D721Med (cell line): ENCODE measurements around the gene RAB40A.

Experiments used
- DNase-seq: peaks from one replicate; pipeline ENCODE4 v3.0.0; 2011; ENCODE audit warnings: low spot score; ENCODE audit not compliant: insufficient read length
- FAIRE-seq: peaks from 2 replicates; lab custom pipeline; 2011; peaks lifted over from hg19 to GRCh38; lab: Jason Lieb, UNC
- TF ChIP-seq, protein P1 (sequence below): IDR thresholded peaks from 2 replicates; pipeline ENCODE4 v1.5.1; 2012; ENCODE audit warnings: mild to moderate bottlenecking, control low read depth; ENCODE audit not compliant: insufficient read depth; ENCODE audit errors: missing control alignments

RAB40A gene

DNA sequence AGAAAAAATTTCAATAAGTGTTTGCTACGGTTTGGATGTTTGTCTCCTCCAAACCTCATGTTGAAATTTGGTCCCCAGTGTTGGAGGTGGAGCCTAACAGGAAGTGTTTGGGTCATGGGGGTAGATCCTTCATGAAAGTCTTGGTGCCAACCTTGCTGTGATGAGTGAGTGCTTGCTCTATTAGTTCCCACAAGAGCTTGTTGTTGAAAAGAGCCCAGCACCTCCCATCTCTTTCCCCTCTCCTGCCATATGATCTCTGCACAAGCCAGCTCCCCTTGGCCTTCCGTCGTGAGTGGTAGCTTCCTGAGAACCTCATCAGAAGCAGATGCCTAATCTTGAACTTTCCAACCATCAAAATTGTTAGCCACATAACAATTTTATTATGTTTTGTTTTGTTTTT, 10.3 kb upstream of the RAB40A start:
- DNase-seq = no peak
- FAIRE-seq = no peak
- TF ChIP-seq, protein P1, sequence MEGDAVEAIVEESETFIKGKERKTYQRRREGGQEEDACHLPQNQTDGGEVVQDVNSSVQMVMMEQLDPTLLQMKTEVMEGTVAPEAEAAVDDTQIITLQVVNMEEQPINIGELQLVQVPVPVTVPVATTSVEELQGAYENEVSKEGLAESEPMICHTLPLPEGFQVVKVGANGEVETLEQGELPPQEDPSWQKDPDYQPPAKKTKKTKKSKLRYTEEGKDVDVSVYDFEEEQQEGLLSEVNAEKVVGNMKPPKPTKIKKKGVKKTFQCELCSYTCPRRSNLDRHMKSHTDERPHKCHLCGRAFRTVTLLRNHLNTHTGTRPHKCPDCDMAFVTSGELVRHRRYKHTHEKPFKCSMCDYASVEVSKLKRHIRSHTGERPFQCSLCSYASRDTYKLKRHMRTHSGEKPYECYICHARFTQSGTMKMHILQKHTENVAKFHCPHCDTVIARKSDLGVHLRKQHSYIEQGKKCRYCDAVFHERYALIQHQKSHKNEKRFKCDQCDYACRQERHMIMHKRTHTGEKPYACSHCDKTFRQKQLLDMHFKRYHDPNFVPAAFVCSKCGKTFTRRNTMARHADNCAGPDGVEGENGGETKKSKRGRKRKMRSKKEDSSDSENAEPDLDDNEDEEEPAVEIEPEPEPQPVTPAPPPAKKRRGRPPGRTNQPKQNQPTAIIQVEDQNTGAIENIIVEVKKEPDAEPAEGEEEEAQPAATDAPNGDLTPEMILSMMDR = no peak

DNA sequence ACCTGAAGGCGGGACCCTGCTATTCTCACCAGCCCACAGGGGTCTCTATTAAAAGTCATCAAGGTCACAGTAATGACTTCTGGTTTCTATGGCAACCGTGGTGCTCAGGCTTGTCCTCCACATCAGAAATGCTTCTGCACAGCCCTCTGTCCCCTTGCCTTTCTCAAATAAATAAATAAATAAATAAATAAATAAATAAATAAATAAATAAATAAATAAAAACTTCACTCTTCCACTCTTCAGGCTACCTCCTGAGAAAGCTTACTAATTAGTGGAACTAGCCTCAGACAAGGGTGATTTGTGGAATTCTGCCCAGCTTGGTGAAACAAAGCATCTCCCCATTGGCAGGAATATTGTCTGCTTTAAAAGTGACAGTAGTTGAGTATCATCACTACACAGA, 5.5 kb upstream of the RAB40A start:
- TF ChIP-seq, protein P1 = no peak
- FAIRE-seq (no peak), DNase-seq (no peak)

DNA sequence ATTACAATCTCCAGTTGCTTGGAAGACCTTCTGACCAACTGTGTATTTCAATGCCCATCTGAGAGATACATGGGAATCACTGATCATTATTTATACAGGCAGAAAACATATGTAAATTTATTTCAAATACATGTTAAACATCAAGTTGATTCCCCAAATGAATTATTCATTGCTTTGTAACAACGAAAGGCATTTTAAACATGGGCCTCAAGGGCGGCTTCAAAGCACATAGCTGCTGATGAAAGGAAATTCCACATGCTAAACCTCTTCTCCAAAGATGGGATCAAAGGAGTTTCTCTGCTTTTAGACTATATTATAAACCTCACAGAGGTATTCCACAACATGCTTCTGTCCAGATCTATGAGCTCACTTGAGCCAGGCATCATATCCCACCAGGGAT, 4.3 kb upstream of the RAB40A start:
- FAIRE-seq (no peak), DNase-seq (no peak)
- TF ChIP-seq, protein P1 = no peak

DNA sequence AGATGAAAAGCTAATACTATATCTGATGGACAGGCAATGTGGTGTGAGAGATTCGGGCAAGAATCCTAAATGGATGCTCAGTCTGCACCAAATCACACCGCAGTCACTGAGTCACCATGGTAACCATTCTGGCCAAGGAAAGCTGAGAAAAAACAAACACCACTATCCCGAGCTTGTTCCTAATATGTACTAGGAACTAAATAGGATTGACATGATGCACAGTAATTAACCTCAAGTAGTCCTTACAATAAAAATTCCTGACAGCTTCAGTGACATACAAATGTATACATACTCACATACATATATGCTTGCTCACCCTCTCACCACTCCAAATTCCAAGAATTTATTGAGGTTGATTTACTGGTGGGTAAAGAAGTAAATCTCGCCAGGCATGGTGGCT, 1.1 kb upstream of the RAB40A start:
- DNase-seq = no peak

DNA sequence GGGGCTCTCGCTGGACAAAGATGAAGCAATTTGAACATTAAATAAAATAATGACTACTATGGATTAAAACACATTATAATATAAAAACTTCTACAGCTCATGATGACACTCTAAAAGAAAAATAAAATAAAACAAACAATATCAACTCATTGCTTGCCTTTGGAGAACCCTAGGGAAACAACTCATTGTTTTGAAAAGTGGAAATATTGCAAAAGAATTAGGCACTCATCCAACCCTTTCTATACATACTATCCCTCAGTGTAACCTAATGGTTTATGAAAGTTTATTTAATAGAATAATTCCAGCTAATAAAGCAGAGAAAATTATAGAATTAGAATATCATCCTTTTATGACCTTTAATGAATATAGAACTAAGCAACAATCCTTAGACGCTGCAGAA, 718 bp downstream of the RAB40A start:
- FAIRE-seq = no peak
- no peak for DNase-seq
- TF ChIP-seq, protein P1 = no peak

More for the DNA sequence above, 1.1 kb upstream of the RAB40A start:
- no peak for FAIRE-seq
- TF ChIP-seq, protein P1 = no peak

DNA sequence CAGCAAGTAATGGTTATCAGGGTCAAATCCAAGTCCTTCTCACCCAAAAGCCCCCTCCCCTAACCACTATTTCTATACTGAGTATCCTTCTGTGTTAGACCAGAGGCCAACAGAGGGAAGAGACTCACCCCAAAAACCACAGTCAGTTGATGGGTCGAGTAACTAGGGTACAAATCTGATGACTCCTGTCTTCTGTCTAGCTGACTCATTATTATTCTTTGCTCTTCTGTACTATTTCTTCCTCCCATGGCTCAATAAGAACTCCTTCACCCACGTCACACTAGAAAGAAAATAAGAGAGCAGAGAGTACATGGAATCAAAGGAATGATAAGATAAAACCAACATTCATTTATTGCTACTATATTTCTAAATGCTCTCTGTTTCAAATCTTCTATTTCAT, 2.0 kb downstream of the RAB40A start:
- FAIRE-seq = no peak

DNA sequence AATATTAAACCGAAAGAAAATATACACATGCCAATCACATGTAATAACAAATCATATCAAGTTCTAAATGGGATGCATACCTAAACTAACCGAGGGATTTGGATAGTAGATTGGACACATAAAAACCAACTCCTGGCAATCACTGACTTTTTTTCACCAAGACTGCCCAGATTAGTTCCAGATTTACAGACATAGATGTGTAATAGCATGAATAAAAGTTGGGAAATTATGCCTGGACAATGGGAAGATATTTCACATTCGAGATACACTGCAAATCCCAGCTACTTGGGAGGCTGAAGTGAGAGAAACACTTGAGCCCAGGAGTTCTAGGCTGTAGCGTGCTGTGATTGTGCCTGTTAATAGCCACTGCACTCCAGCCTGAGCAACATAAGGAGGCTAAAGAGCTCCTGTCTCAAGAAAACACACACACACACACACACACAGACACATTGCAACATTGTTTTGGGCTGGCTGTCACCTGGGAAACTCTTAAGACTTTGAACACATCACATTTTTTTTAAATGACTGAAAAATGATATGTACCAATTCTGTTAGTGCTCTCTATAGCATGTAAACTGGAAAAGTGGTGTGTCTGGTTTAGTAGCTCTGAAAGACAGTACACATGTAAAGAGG, 5.7 kb downstream of the RAB40A start:
- TF ChIP-seq, protein P1 = no peak
- no peak for DNase-seq
- FAIRE-seq = no peak

More for the DNA sequence above, 2.0 kb downstream of the RAB40A start:
- DNase-seq = no peak
- TF ChIP-seq, protein P1 = no peak
